ENCODE data around the gene SYN1.
"Not testable (repeated sequence)": the region's sequence is repeated elsewhere in the genome, so short reads cannot be mapped to it uniquely, and the experiment has no call there.

Gene SYN1

GRCh38 chrX:47633689-47634590 is 14.3 kb upstream of the SYN1 start:
- DNase-seq: peak; percentile 35 to 52

- peak; percentile 38 to 69 for DNase-seq
These were observed 13.0 kb upstream of the SYN1 start for GRCh38 chrX:47632666-47633065.

GRCh38 chrX:47631676-47632075 is 12.0 kb upstream of the SYN1 start:
- DNase-seq: no peak

GRCh38 chrX:47629419-47630200 is 10.0 kb upstream of the SYN1 start, which contains the start of gene CFP:
TSS of gene CFP (minus strand) at chrX:47629930. CDS start at chrX:47629844, 86 bp downstream.
- DNase-seq: peak in 1 of 2 donors; percentile 38

GRCh38 chrX:47628982-47629381 is 9.3 kb upstream of the SYN1 start:
- DNase-seq: no peak

- no peak for DNase-seq
These were observed 5.7 kb upstream of the SYN1 start for GRCh38 chrX:47625365-47625764.

- DNase-seq: peak; percentile 34 to 35
These were observed 3.9 kb upstream of the SYN1 start for GRCh38 chrX:47623540-47624027.

GRCh38 chrX:47621851-47622250 is 2.2 kb upstream of the SYN1 start:
- no peak for DNase-seq

- no peak for DNase-seq
These were observed 637 bp upstream of the SYN1 start for GRCh38 chrX:47620303-47620685.

- no peak for DNase-seq
These were observed 653 bp downstream of the SYN1 start for GRCh38 chrX:47618923-47619485.

- DNase-seq: no peak
These were observed 5.0 kb downstream of the SYN1 start for GRCh38 chrX:47614618-47615017.

- DNase-seq: no peak
These were observed 6.6 kb downstream of the SYN1 start for GRCh38 chrX:47613082-47613481.

- DNase-seq: no peak
These were observed 7.2 kb downstream of the SYN1 start for GRCh38 chrX:47612418-47612817.

- no peak for DNase-seq
These were observed 7.7 kb downstream of the SYN1 start for GRCh38 chrX:47611926-47612325.

- DNase-seq: no peak
These were observed 8.2 kb downstream of the SYN1 start for GRCh38 chrX:47611489-47611888.

- peak; percentile 40 to 64 for DNase-seq
These were observed 9.1 kb downstream of the SYN1 start for GRCh38 chrX:47610511-47610910.

GRCh38 chrX:47608130-47608810 is 11.4 kb downstream of the SYN1 start:
- no peak for DNase-seq

- DNase-seq: no peak
These were observed 12.6 kb downstream of the SYN1 start for GRCh38 chrX:47607091-47607490.

GRCh38 chrX:47605024-47605423 is 14.6 kb downstream of the SYN1 start:
- DNase-seq: peak; percentile 43 to 65

GRCh38 chrX:47603125-47603524 is 16.5 kb downstream of the SYN1 start:
- DNase-seq: not testable (repeated sequence)

- no peak for DNase-seq
These were observed 22.4 kb downstream of the SYN1 start for GRCh38 chrX:47597222-47597621.

- DNase-seq: no peak
These were observed 23.4 kb downstream of the SYN1 start for GRCh38 chrX:47596256-47596655.
